ENCODE data around the gene SPATA16.
"Not testable (repeated sequence)": the region's sequence is repeated elsewhere in the genome, so short reads cannot be mapped to it uniquely, and the experiment has no call there.

SPATA16 gene

GRCh38 chr3:172972717-172973116, 168.3 kb downstream of the SPATA16 start:
- ATAC-seq (no peak), DNase-seq (no peak)
- H3K27me3 Mint-ChIP-seq, result no peaks in the 10 kb centered on the region
- H3K9me3 Mint-ChIP-seq, result no peaks in the 10 kb centered on the region
- H3K4me1 Mint-ChIP-seq, result no peaks in the 10 kb centered on the region
- H3K27ac Mint-ChIP-seq, result no peak overlapping the region
- H3K36me3 Mint-ChIP-seq (ENCODE audit: low read depth), result no peaks in the 10 kb centered on the region
- H3K4me3 Mint-ChIP-seq, result no peak overlapping the region

- ATAC-seq, result no peak
- Mint-ChIP-seq H3K27me3 (no peaks in the 10 kb centered on the region), H3K36me3 (ENCODE audit: low read depth) (no peaks in the 10 kb centered on the region), H3K4me3 (no peak overlapping the region), H3K27ac (no peak overlapping the region), H3K4me1 (no peaks in the 10 kb centered on the region), H3K9me3 (no peaks in the 10 kb centered on the region)
- DNase-seq, result no peak
Measured at GRCh38 chr3:172972067-172972466, 169.0 kb downstream of the SPATA16 start.

- DNase-seq, result no peak
- Mint-ChIP-seq H3K9me3 (no peaks in the 10 kb centered on the region), H3K4me3 (no peak overlapping the region), H3K27me3 (no peaks in the 10 kb centered on the region), H3K4me1 (no peaks in the 10 kb centered on the region), H3K27ac (no peak overlapping the region), H3K36me3 (ENCODE audit: low read depth) (no peaks in the 10 kb centered on the region)
- ATAC-seq, result no peak
Measured at GRCh38 chr3:172968646-172969045, 172.4 kb downstream of the SPATA16 start.

- no peak overlapping the region for H3K27ac Mint-ChIP-seq
- H3K36me3 Mint-ChIP-seq (ENCODE audit: low read depth), result no peaks in the 10 kb centered on the region
- ATAC-seq, result no peak
- no peaks in the 10 kb centered on the region for H3K9me3 Mint-ChIP-seq
- no peaks in the 10 kb centered on the region for H3K27me3 Mint-ChIP-seq
- H3K4me1 Mint-ChIP-seq, result no peaks in the 10 kb centered on the region
- H3K4me3 Mint-ChIP-seq, result no peak overlapping the region
- DNase-seq, result no peak
Measured at GRCh38 chr3:172965256-172965655, 175.8 kb downstream of the SPATA16 start.

- not testable (repeated sequence) for H3K27me3 Mint-ChIP-seq; H3K4me3 Mint-ChIP-seq; H3K36me3 Mint-ChIP-seq (ENCODE audit: low read depth); ATAC-seq; DNase-seq; H3K9me3 Mint-ChIP-seq; H3K4me1 Mint-ChIP-seq; H3K27ac Mint-ChIP-seq
Measured at GRCh38 chr3:172960626-172961182, 180.3 kb downstream of the SPATA16 start.

- no peaks in the 10 kb centered on the region for H3K9me3 Mint-ChIP-seq
- H3K4me3 Mint-ChIP-seq, result no peak overlapping the region
- no peak overlapping the region for H3K27ac Mint-ChIP-seq
Measured at GRCh38 chr3:172958565-172958964, 182.5 kb downstream of the SPATA16 start.

GRCh38 chr3:172953571-172953970, 187.5 kb downstream of the SPATA16 start:
- H3K27me3 Mint-ChIP-seq, result no peaks in the 10 kb centered on the region
- H3K4me1 Mint-ChIP-seq, result no peaks in the 10 kb centered on the region
- H3K36me3 Mint-ChIP-seq (ENCODE audit: low read depth), result no peaks in the 10 kb centered on the region
- no peak for DNase-seq
- H3K4me3 Mint-ChIP-seq, result no peak overlapping the region
- no peak for ATAC-seq
- no peak overlapping the region for H3K27ac Mint-ChIP-seq
- no peaks in the 10 kb centered on the region for H3K9me3 Mint-ChIP-seq

More at GRCh38 chr3:172958565-172958964, 182.5 kb downstream of the SPATA16 start:
- no peak for DNase-seq
- Mint-ChIP-seq H3K4me1 (no peaks in the 10 kb centered on the region), H3K36me3 (ENCODE audit: low read depth) (no peaks in the 10 kb centered on the region), H3K27me3 (no peaks in the 10 kb centered on the region)
- no peak for ATAC-seq

- Mint-ChIP-seq H3K9me3 (peaks cover 7% of the 10 kb centered on the region), H3K36me3 (ENCODE audit: low read depth) (no peaks in the 10 kb centered on the region), H3K4me1 (no peaks in the 10 kb centered on the region), H3K4me3 (no peak overlapping the region), H3K27me3 (no peaks in the 10 kb centered on the region), H3K27ac (no peak overlapping the region)
- ATAC-seq (no peak), DNase-seq (no peak)
Measured at GRCh38 chr3:172951511-172951910, 189.5 kb downstream of the SPATA16 start.

GRCh38 chr3:172946061-172946460, 195.0 kb downstream of the SPATA16 start:
- H3K9me3 Mint-ChIP-seq, result peaks cover 10% of the 10 kb centered on the region
- DNase-seq (no peak), ATAC-seq (no peak)
- H3K4me1 Mint-ChIP-seq, result no peaks in the 10 kb centered on the region
- H3K27ac Mint-ChIP-seq, result no peak overlapping the region
- no peak overlapping the region for H3K4me3 Mint-ChIP-seq
- H3K27me3 Mint-ChIP-seq, result no peaks in the 10 kb centered on the region
- H3K36me3 Mint-ChIP-seq (ENCODE audit: low read depth), result no peaks in the 10 kb centered on the region

- no peaks in the 10 kb centered on the region for H3K36me3 Mint-ChIP-seq (ENCODE audit: low read depth)
- no peak overlapping the region for H3K4me3 Mint-ChIP-seq
- no peak for DNase-seq
- H3K27me3 Mint-ChIP-seq, result no peaks in the 10 kb centered on the region
- H3K27ac Mint-ChIP-seq, result no peak overlapping the region
- H3K9me3 Mint-ChIP-seq, result no peaks in the 10 kb centered on the region
- ATAC-seq, result no peak
- H3K4me1 Mint-ChIP-seq, result no peaks in the 10 kb centered on the region
Measured at GRCh38 chr3:172939651-172940293, 201.3 kb downstream of the SPATA16 start.

GRCh38 chr3:172938788-172939187, 202.2 kb downstream of the SPATA16 start:
- Mint-ChIP-seq H3K9me3 (no peaks in the 10 kb centered on the region), H3K4me1 (no peaks in the 10 kb centered on the region), H3K27ac (no peak overlapping the region), H3K36me3 (ENCODE audit: low read depth) (no peaks in the 10 kb centered on the region), H3K27me3 (no peaks in the 10 kb centered on the region), H3K4me3 (no peak overlapping the region)
- no peak for DNase-seq
- ATAC-seq, result no peak

- DNase-seq, result no peak
- no peak for ATAC-seq
- no peaks in the 10 kb centered on the region for H3K9me3 Mint-ChIP-seq
- H3K27ac Mint-ChIP-seq, result no peak overlapping the region
- H3K4me1 Mint-ChIP-seq, result no peaks in the 10 kb centered on the region
- H3K36me3 Mint-ChIP-seq (ENCODE audit: low read depth), result no peaks in the 10 kb centered on the region
- no peak overlapping the region for H3K4me3 Mint-ChIP-seq
- no peaks in the 10 kb centered on the region for H3K27me3 Mint-ChIP-seq
Measured at GRCh38 chr3:172931746-172932285, 209.2 kb downstream of the SPATA16 start.

- no peak for DNase-seq
- H3K27me3 Mint-ChIP-seq, result no peaks in the 10 kb centered on the region
- H3K36me3 Mint-ChIP-seq (ENCODE audit: low read depth), result no peaks in the 10 kb centered on the region
- H3K4me3 Mint-ChIP-seq, result no peak overlapping the region
- no peaks in the 10 kb centered on the region for H3K9me3 Mint-ChIP-seq
- ATAC-seq, result no peak
- no peak overlapping the region for H3K27ac Mint-ChIP-seq
- no peaks in the 10 kb centered on the region for H3K4me1 Mint-ChIP-seq
Measured at GRCh38 chr3:172929451-172929850, 211.6 kb downstream of the SPATA16 start.

- Mint-ChIP-seq H3K27me3 (no peaks in the 10 kb centered on the region), H3K9me3 (no peaks in the 10 kb centered on the region), H3K4me3 (no peak overlapping the region), H3K36me3 (ENCODE audit: low read depth) (no peaks in the 10 kb centered on the region), H3K27ac (no peak overlapping the region), H3K4me1 (no peaks in the 10 kb centered on the region)
- ATAC-seq (no peak), DNase-seq (no peak)
Measured at GRCh38 chr3:172924546-172924945, 216.5 kb downstream of the SPATA16 start.

- Mint-ChIP-seq H3K4me1 (no peaks in the 10 kb centered on the region), H3K27ac (no peak overlapping the region), H3K9me3 (no peaks in the 10 kb centered on the region), H3K4me3 (no peak overlapping the region), H3K27me3 (no peaks in the 10 kb centered on the region), H3K36me3 (ENCODE audit: low read depth) (no peaks in the 10 kb centered on the region)
- no peak for ATAC-seq
- DNase-seq, result no peak
Measured at GRCh38 chr3:172919297-172919683, 221.7 kb downstream of the SPATA16 start.
